PFSK-1 (cell line): Measurements from ENCODE around the gene FAM107A.

Experiments used
- TAF1 ChIP-seq: IDR thresholded peaks from 2 replicates; pipeline ENCODE4 v1.6.1; 2012; ENCODE audit warnings: low read length, control low read depth, borderline replicate concordance; ENCODE audit not compliant: insufficient read depth
- TF ChIP-seq, protein P1 (sequence below), 2 experiments: IDR thresholded peaks; 2 replicates each; pipeline versions ENCODE4 v1.6.1 to v1.8.0; 2011 to 2012; ENCODE audit warnings: low read depth in 2 of 2, low read length in 2 of 2, control low read depth in 1 of 2, inconsistent platforms in 1 of 2, mild to moderate bottlenecking in 1 of 2, moderate library complexity in 1 of 2; ENCODE audit not compliant: insufficient read depth in 1 of 2

DNA sequence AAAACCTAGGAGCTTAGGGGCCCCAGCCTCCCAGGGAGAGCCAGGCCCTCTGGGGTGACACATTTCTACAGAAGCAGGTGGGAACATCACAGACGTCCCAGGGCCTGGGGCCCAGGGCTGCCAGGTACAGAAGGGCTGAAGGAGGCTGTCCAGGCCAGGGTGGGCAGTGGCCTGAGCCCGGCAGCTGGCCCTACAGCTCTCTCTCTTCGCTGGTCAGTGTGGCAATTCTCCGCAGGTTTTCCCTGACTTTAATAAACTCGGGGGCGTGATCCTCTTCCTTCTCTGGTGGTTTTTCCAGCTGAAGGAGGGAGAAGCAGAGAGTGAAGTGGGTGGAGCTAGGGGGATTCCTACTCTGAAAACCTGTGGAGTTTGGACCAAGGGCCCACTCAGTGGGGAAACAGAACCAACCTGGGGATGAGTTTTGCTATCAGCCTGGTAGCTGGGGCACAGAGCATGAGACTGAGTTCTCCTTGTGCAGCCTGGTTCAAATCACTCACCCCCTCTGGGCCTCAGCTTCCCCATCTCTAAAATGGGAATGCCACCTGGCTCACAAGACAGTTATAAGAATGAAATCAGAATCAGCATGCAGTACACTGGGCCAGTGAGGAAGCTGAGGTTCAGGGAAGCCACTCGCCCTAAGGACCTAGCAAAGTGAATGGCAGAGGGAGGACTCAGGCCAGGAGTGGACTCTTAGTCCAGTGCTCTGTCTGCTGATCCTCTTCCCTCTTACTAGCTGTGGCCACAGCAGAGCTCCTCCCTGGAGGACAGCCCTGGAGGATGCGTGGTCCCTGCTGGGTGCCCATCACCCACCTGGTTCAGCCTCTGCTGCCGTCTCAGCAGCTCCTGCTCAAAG, 10.6 kb downstream of the FAM107A start:
- no peak for TF ChIP-seq TAF1
- TF ChIP-seq, protein P1, sequence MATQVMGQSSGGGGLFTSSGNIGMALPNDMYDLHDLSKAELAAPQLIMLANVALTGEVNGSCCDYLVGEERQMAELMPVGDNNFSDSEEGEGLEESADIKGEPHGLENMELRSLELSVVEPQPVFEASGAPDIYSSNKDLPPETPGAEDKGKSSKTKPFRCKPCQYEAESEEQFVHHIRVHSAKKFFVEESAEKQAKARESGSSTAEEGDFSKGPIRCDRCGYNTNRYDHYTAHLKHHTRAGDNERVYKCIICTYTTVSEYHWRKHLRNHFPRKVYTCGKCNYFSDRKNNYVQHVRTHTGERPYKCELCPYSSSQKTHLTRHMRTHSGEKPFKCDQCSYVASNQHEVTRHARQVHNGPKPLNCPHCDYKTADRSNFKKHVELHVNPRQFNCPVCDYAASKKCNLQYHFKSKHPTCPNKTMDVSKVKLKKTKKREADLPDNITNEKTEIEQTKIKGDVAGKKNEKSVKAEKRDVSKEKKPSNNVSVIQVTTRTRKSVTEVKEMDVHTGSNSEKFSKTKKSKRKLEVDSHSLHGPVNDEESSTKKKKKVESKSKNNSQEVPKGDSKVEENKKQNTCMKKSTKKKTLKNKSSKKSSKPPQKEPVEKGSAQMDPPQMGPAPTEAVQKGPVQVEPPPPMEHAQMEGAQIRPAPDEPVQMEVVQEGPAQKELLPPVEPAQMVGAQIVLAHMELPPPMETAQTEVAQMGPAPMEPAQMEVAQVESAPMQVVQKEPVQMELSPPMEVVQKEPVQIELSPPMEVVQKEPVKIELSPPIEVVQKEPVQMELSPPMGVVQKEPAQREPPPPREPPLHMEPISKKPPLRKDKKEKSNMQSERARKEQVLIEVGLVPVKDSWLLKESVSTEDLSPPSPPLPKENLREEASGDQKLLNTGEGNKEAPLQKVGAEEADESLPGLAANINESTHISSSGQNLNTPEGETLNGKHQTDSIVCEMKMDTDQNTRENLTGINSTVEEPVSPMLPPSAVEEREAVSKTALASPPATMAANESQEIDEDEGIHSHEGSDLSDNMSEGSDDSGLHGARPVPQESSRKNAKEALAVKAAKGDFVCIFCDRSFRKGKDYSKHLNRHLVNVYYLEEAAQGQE (IDR thresholded peaks at IDR 0.05; ENCODE audit: insufficient read depth in 1 of 2, low read depth in 2 of 2, low read length in 2 of 2), result no peak
